Natural killer cell (primary cell): Measurements from ENCODE around the gene C6orf118. TPM values are rescaled to one million over a fixed set of nuclear protein-coding genes. Genes with fewer than 3 reads are reported as not detected.

Experiments used
- ATAC-seq, 3 donors: fragments of 150-1000 bp in 2 of 3; fragments of 200-7000 bp in 1 of 3; cut with Tn5 transposase; 1 replicate in 1 of 3; 2 replicates in 2 of 3; pipeline ENCODE4 v1.10.0; 2021; ENCODE audit warnings: mild to moderate bottlenecking in 2 of 3, moderate library complexity in 2 of 3
- DNase-seq, 2 donors: peaks; one replicate each; pipeline versions ENCODE4 v3.0.0 to v3.0.0-alpha.2; 2013 to 2021; ENCODE audit warnings: mixed read lengths in 1 of 2
- H3K27ac ChIP-seq: one replicate; pipeline ENCODE4 v1.5.1; 2013; ENCODE audit warnings: mild to moderate bottlenecking, low read length
- H3K27me3 ChIP-seq: one replicate; pipeline ENCODE4 v1.6.1; 2013; ENCODE audit warnings: low read length; ENCODE audit not compliant: control insufficient read depth, insufficient read depth
- H3K36me3 ChIP-seq: one replicate; pipeline ENCODE4 v1.6.1; 2013; ENCODE audit warnings: low read length; ENCODE audit not compliant: control insufficient read depth, insufficient read depth
- H3K4me1 ChIP-seq: one replicate; pipeline ENCODE4 v1.6.1; 2013; ENCODE audit warnings: low read length; ENCODE audit not compliant: control insufficient read depth, insufficient read depth
- H3K4me3 ChIP-seq: one replicate; pipeline ENCODE4 v1.5.1; 2013; ENCODE audit warnings: low read length
- H3K9me3 ChIP-seq: one replicate; pipeline ENCODE4 v1.6.1; 2013; ENCODE audit warnings: low read length; ENCODE audit not compliant: control insufficient read depth, insufficient read depth
- H3K27ac Mint-ChIP-seq, 2 donors: one replicate each; pipeline ENCODE4 v1.8.0; 2022; ENCODE audit warnings: mild to moderate bottlenecking in 2 of 2, mixed read lengths in 2 of 2, moderate library complexity in 1 of 2
- H3K27me3 Mint-ChIP-seq, 2 donors: one replicate each; pipeline ENCODE4 v1.8.0; 2022; ENCODE audit warnings: low read depth in 2 of 2, mixed read lengths in 2 of 2
- H3K36me3 Mint-ChIP-seq: one replicate; pipeline ENCODE4 v1.8.0; 2022; ENCODE audit warnings: mixed read lengths
- H3K4me1 Mint-ChIP-seq, 2 donors: one replicate each; pipeline ENCODE4 v1.8.0; 2022; ENCODE audit warnings: mixed read lengths in 2 of 2
- H3K4me3 Mint-ChIP-seq: one replicate; pipeline ENCODE4 v1.8.0; 2022; ENCODE audit warnings: mild to moderate bottlenecking, moderate library complexity, mixed read lengths
- H3K9me3 Mint-ChIP-seq, 2 donors: one replicate each; pipeline ENCODE4 v1.8.0; 2022; ENCODE audit warnings: mixed read lengths in 2 of 2
- WGBS: methylation state at CpG from one replicate; pipeline ENCODE4 v1.1.7; 2013; ENCODE audit warnings: missing lambda C conversion rate; ENCODE audit not compliant: insufficient coverage; 5-methylcytosine and 5-hydroxymethylcytosine counted together
- intact Hi-C: fragments of 100-400 bp; cut with micrococcal nuclease; formaldehyde crosslinking; loops from one replicate; pipeline ENCODE4 v1.14.2; 2022
- total RNA-seq, 4 donors: library from RNA; stranded (reverse); fragments of 120-200 nt in 1 of 4; gene quantifications; one replicate each; pipeline versions ENCODE4 v1.2.3 to v1.2.4, GENCODE V29; 2013 to 2022
- TF ChIP-seq, protein P1 (sequence below): fragments of 200-600 bp; IDR thresholded peaks from one replicate; pipeline ENCODE4 v1.8.0; 2022; ENCODE audit warnings: antibody characterized with exemption

C6orf118 gene
- total RNA-seq, 3 donors from 2014 or later (not counting 1 experiment from before 2014, with no cell fraction given): not detected

GRCh38 chr6:165260462-165260861 lies 48.9 kb downstream of the C6orf118 start:
- Mint-ChIP-seq H3K4me3 (no peak overlapping the region), H3K27ac (no peak overlapping the region), H3K27me3 (no peaks in the 10 kb centered on the region), H3K4me1 (no peaks in the 10 kb centered on the region), H3K36me3 (no peaks in the 10 kb centered on the region), H3K9me3 (peaks cover 16 to 23% of the 10 kb centered on the region in 2 donors)
- no peak for DNase-seq
- H3K27ac ChIP-seq: no peak overlapping the region
- H3K36me3 ChIP-seq: no peaks in the 10 kb centered on the region
- H3K9me3 ChIP-seq: peaks cover 13% of the 10 kb centered on the region
- intact Hi-C loops: no loop called here
- H3K4me3 ChIP-seq: no peak overlapping the region
- no peak for ATAC-seq
- H3K27me3 ChIP-seq: no peaks in the 10 kb centered on the region
- WGBS: no CpG with 5 or more reads among the region's 2 CpGs
- no peaks in the 10 kb centered on the region for H3K4me1 ChIP-seq
- TF ChIP-seq, protein P1, sequence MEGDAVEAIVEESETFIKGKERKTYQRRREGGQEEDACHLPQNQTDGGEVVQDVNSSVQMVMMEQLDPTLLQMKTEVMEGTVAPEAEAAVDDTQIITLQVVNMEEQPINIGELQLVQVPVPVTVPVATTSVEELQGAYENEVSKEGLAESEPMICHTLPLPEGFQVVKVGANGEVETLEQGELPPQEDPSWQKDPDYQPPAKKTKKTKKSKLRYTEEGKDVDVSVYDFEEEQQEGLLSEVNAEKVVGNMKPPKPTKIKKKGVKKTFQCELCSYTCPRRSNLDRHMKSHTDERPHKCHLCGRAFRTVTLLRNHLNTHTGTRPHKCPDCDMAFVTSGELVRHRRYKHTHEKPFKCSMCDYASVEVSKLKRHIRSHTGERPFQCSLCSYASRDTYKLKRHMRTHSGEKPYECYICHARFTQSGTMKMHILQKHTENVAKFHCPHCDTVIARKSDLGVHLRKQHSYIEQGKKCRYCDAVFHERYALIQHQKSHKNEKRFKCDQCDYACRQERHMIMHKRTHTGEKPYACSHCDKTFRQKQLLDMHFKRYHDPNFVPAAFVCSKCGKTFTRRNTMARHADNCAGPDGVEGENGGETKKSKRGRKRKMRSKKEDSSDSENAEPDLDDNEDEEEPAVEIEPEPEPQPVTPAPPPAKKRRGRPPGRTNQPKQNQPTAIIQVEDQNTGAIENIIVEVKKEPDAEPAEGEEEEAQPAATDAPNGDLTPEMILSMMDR: no peak

GRCh38 chr6:165249808-165250207 lies 59.6 kb downstream of the C6orf118 start:
- Histone ChIP-seq H3K4me3 (no peak overlapping the region), H3K27me3 (no peaks in the 10 kb centered on the region), H3K4me1 (no peaks in the 10 kb centered on the region), H3K27ac (no peak overlapping the region), H3K9me3 (no peaks in the 10 kb centered on the region), H3K36me3 (no peaks in the 10 kb centered on the region)
- ATAC-seq (no peak), DNase-seq (no peak)
- Mint-ChIP-seq H3K27ac (no peak overlapping the region), H3K4me3 (no peak overlapping the region), H3K9me3 (peaks cover 11 to 18% of the 10 kb centered on the region in 2 donors), H3K4me1 (no peaks in the 10 kb centered on the region), H3K36me3 (no peaks in the 10 kb centered on the region), H3K27me3 (no peaks in the 10 kb centered on the region)
- 79% methylated on average over 3 of the region's 3 CpGs for WGBS
- TF ChIP-seq, protein P1: no peak
- intact Hi-C loops: no loop called here

- DNase-seq (no peak), ATAC-seq (no peak)
- 95% methylated on average over 1 of the region's 2 CpGs for WGBS
- Histone ChIP-seq H3K4me3 (no peak overlapping the region), H3K4me1 (no peaks in the 10 kb centered on the region), H3K27ac (no peak overlapping the region), H3K27me3 (no peaks in the 10 kb centered on the region), H3K36me3 (no peaks in the 10 kb centered on the region), H3K9me3 (peaks cover 2% of the 10 kb centered on the region)
- Mint-ChIP-seq H3K27ac (no peak overlapping the region), H3K36me3 (no peaks in the 10 kb centered on the region), H3K9me3 (peaks cover 17 to 20% of the 10 kb centered on the region in 2 donors), H3K4me3 (no peak overlapping the region), H3K27me3 (no peaks in the 10 kb centered on the region), H3K4me1 (no peaks in the 10 kb centered on the region)
- TF ChIP-seq, protein P1: no peak
- intact Hi-C loops: no loop called here
Measured at GRCh38 chr6:165245701-165246100, 63.7 kb downstream of the C6orf118 start.

GRCh38 chr6:165245287-165245686 lies 64.1 kb downstream of the C6orf118 start:
- Mint-ChIP-seq H3K4me3 (no peak overlapping the region), H3K36me3 (no peaks in the 10 kb centered on the region), H3K4me1 (no peaks in the 10 kb centered on the region), H3K27ac (no peak overlapping the region), H3K9me3 (peaks cover 18 to 20% of the 10 kb centered on the region in 2 donors), H3K27me3 (no peaks in the 10 kb centered on the region)
- H3K9me3 ChIP-seq: peaks cover 2% of the 10 kb centered on the region
- DNase-seq (no peak), ATAC-seq (no peak)
- no peaks in the 10 kb centered on the region for H3K4me1 ChIP-seq
- TF ChIP-seq, protein P1: no peak
- H3K27me3 ChIP-seq: no peaks in the 10 kb centered on the region
- intact Hi-C loops: no loop called here
- no peak overlapping the region for H3K4me3 ChIP-seq
- WGBS: 88% methylated on average over 4 of the region's 4 CpGs
- H3K36me3 ChIP-seq: no peaks in the 10 kb centered on the region
- no peak overlapping the region for H3K27ac ChIP-seq
